Superior temporal gyrus (tissue), 1 donor: ENCODE data around the gene SYT4.
"Not testable (repeated sequence)": the region's sequence is repeated elsewhere in the genome, so short reads cannot be mapped to it uniquely, and the experiment has no call there.

Source experiments
- DNase-seq: peaks from one replicate; pipeline ENCODE4 v3.0.0-alpha.2; 2016; ENCODE audit errors: extremely low spot score

Gene SYT4

GRCh38 chr18:43277164-43277600 lies at the start of gene SYT4:
TSS of gene SYT4 (minus strand) at chr18:43277490. CDS start at chr18:43277281, 209 bp downstream.
- DNase-seq: peak; percentile 72

DNA sequence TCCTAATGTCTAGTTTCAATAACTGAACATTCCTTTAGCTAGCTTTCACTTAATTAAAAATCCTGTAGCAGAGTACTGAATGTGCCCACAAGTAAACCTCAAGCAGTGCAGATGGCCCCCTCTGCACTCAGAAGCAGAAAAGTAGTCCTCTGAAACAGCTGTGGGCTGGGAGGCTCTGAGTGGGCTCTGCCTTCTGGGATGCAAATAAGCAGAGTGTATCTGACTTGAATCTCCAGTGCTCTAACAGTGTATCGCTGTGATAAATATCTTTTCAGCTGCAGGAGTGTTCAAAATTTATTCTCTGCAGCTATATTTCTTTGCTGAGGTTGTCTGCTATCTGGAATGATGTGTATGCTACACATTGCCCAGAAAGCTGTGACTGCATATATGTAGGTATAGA lies 44.8 kb upstream of the SYT4 start:
- no peak for DNase-seq

- DNase-seq: no peak
Measured at GRCh38 chr18:43314941-43315340, 37.7 kb upstream of the SYT4 start.

GRCh38 chr18:43312891-43313290 lies 35.6 kb upstream of the SYT4 start:
- no peak for DNase-seq

GRCh38 chr18:43310239-43310638 lies 32.9 kb upstream of the SYT4 start:
- no peak for DNase-seq

GRCh38 chr18:43303376-43303775 lies 26.1 kb upstream of the SYT4 start:
- no peak for DNase-seq

DNA sequence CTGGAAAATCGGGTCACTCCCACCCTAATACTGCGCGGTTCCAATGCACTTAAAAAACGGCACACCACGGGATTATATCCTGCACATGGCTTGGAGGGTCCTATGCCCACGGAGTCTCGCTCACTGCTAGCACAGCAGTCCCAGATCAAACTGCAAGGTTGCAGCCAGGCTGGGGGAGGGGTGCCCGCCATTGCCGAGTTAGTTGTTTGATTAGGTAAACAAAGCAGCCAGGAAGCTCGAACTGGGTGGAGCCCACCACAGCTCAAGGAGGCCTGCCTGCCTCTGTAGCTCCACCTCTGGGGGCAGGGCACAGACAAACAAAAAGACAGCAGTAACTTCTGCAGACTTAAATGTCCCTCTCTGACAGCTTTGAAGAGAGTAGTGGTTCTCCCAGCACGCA lies 8.9 kb upstream of the SYT4 start:
- not testable (repeated sequence) for DNase-seq

DNA sequence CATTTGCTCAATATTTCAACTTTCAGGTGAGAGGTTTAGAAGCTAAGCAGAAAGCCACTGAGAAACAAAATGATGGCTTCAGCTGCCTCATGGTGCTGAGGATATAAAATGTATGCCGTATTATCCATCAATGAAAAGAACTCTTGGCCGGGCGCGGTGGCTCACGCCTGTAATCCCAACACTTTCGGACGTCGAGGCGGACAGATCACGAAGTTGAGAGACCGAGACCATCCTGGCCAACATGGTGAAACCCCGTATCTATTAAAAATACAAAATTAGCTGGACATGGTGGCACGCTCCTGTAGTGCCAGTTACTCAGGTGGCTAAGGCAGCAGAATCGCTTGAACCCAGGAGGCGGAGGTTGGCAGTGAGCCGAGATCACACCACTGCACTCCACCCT lies 6.0 kb upstream of the SYT4 start:
- DNase-seq: no peak

GRCh38 chr18:43279015-43279744 lies 1.9 kb upstream of the SYT4 start:
- peak; percentile 71 for DNase-seq

GRCh38 chr18:43278355-43278754 lies 1.1 kb upstream of the SYT4 start:
- DNase-seq: peak; percentile 53

DNA sequence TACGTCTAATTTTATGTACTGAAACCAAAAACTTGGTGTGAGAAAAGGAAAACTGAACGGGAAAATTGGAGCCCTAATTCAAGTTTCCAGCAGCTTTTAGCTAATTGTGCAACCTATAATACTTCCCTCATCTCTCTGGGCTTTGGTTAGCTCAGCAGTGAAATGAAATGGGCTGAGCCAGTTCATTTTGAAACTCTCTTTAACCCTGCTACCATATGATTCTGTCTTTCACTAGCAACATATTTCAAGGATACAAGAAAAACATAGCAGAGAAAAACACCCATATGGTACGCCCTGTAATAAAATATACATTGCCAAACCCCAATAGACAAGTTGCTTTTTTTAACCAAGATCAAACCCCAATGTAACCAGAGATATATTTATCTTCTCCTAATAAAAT lies 799 bp downstream of the SYT4 start:
- DNase-seq: no peak

GRCh38 chr18:43275546-43275945 lies 1.7 kb downstream of the SYT4 start:
- no peak for DNase-seq

- no peak for DNase-seq
Measured at GRCh38 chr18:43274526-43274925, 2.8 kb downstream of the SYT4 start.

- peak; percentile 85 for DNase-seq
Measured at GRCh38 chr18:43271593-43272432, 5.5 kb downstream of the SYT4 start.

DNA sequence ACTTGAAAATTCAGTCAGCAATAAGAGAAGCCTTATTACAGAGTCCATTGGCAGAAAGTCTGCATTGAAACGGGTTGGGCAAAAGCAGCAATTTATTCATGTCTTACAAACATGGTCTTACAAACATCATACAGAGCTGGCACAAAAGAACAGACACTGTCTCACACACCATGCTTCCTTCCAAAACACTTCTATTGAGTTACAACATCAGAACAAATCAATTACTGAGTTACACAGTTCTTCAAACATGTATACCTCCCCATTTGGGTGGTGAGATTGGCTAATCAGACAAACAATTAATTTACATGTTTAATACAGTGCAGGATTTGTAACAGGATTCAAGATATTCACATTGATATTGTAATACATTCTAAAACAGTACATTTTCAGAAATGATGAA lies 9.5 kb downstream of the SYT4 start:
- no peak for DNase-seq

- no peak for DNase-seq
Measured at GRCh38 chr18:43265465-43265864, 11.8 kb downstream of the SYT4 start.

DNA sequence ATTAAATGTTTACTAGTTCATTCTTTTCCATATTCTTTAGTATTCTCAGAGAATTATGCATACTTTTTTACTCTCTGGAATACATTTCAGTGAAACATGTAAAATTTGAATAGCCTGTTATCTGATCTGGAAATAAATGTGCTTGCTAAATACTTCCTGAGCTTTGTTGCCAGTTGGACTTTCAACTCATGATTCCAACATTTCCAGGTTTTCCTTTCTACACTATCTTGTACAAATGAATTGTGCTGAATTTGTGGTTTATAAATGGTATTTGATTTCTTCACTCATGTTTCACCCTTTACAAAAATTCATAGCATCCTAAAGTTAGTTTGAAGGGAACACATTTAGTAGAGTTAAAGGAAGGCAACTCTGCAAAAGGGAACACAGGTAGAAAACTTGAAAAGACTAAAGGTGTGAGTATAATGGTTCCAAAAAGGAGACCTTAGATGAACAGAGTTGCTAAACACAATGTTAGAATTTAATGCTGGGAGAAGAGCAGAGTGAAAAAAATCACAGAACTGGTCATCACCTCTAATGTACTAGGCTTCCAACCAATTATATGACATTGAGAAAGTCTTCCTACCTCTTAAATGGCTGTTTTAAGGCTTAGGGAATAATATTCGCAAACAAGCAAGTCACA lies 28.6 kb downstream of the SYT4 start:
- no peak for DNase-seq

DNA sequence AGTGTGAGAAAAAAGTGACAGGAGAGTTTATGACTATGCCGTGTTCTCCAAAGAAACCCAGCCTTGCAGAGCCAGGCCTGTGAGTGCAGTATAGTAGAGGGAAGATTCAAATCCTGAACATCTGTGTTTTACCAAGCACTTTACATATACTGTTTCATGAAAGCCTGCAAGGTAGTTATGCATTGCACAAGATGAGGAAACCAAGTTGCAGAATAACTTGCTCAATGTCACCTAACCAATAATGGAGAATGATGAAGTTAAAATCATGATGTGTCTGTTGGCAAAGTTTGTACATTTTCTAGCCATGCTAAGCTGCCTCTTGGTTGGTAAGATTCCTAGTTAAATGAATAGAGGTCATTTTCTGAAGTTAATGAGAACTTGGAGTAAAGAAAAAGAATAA lies 29.3 kb downstream of the SYT4 start:
- DNase-seq: no peak

- no peak for DNase-seq
Measured at GRCh38 chr18:43238429-43238828, 38.9 kb downstream of the SYT4 start.

GRCh38 chr18:43236921-43237320 lies 40.4 kb downstream of the SYT4 start:
- DNase-seq: no peak

- DNase-seq: no peak
Measured at GRCh38 chr18:43234889-43235288, 42.4 kb downstream of the SYT4 start.

DNA sequence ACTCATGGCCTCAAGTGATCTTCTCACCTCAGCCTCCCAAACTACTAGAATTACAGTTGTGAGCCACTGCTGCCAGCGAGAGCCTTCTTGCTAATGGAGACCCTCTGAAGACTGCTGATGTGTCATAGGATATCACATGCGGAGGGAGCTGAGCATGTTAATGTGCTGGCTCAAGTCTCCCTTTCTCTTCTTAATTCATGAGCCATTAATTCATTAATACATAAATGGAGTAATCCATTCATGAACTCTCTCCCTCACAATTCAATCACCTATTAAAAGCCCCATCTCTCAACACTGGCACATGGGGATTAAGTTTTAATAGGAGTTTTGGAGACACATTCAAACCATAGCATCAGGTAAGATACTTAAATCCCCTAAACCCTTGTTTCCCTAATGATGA lies 54.8 kb downstream of the SYT4 start:
- no peak for DNase-seq

DNA sequence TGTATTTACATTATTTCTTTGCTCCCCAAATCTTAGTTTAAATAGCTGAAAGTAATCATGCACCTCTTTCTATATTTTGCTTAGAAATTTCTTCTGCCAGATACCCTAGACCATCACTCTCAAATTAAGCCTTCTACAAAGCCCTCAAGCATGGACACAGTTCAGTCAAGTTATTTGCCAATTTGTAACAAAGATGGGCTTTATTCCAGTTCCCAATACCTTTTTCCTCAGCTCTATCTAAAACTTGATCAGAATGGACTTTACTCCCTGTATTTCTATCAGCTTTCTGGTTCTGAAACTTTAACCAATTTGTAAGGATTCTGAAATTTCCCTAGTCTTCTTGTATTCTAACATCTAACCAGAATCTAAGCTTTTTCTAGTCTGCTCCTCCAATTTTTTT lies 56.6 kb downstream of the SYT4 start:
- no peak for DNase-seq
